GM18873 (cell line): Measurements from ENCODE around the gene PHLDB3.
"Not testable (repeated sequence)": the region's sequence is repeated elsewhere in the genome, so short reads cannot be mapped to it uniquely, and the experiment has no call there.

Experiments
- ATAC-seq: cut with Tn5 transposase; IDR thresholded peaks from one replicate; pipeline ENCODE4 v1.9.1; 2021; ENCODE audit warnings: mild to moderate bottlenecking, moderate library complexity, moderate number of reproducible peaks; ENCODE audit not compliant: unreplicated experiment, low FRiP score

PHLDB3 gene

GRCh38 chr19:43504426-43505185, at the start of gene PHLDB3:
PHLDB3 (minus strand) TSS chr19:43504746; CDS start chr19:43504118, 628 bp downstream.
- ATAC-seq: peak; percentile 9

GRCh38 chr19:43553656-43554055, 49.1 kb upstream of the PHLDB3 start:
- no peak for ATAC-seq

- no peak for ATAC-seq
These were observed 48.1 kb upstream of the PHLDB3 start for GRCh38 chr19:43552616-43553015.

DNA sequence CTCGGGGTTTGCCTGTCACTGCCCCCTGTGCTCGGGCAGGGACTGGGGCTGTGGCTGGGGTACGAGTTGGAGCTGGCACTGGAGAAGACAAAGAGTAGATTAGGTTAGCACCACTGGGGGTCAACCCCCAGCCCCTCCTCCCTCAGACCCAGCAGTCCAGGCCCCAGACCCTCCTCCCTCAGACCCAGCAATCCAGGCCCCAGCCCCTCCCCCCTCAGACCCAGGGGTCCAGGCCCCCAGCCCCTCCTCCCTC, 47.6 kb upstream of the PHLDB3 start:
- no peak for ATAC-seq

GRCh38 chr19:43551399-43552197, 47.1 kb upstream of the PHLDB3 start:
- no peak for ATAC-seq

DNA sequence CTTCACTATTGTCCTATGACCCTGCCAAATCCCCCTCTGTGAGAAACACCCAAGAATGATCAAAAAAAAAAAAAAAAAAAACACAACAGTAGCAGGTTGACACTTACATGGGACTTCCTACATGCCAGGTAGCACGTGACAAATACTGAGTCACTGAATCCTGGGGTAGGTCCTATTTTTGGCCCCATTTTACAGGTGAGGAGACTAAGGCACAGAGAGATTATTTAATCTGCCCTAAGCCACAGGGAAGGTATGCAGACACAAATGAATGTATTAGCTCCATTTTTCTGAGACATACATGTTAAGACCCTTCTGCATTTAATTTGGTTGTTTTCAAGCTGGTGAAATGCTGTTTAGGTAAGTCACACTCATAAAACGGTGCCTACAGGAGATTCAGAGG, 44.2 kb upstream of the PHLDB3 start:
- ATAC-seq: no peak

GRCh38 chr19:43547926-43548325, 43.4 kb upstream of the PHLDB3 start:
- not testable (repeated sequence) for ATAC-seq

- no peak for ATAC-seq
These were observed 42.0 kb upstream of the PHLDB3 start for GRCh38 chr19:43546581-43546980.

GRCh38 chr19:43545981-43546380, 41.4 kb upstream of the PHLDB3 start:
- ATAC-seq: no peak

- ATAC-seq: no peak
These were observed 40.7 kb upstream of the PHLDB3 start for GRCh38 chr19:43545276-43545675.

- ATAC-seq: no peak
These were observed 39.5 kb upstream of the PHLDB3 start for GRCh38 chr19:43544077-43544476.

GRCh38 chr19:43541920-43542650, 37.5 kb upstream of the PHLDB3 start:
- ATAC-seq: no peak

- no peak for ATAC-seq
These were observed 35.8 kb upstream of the PHLDB3 start for GRCh38 chr19:43540381-43540780.

GRCh38 chr19:43538922-43539321, 34.4 kb upstream of the PHLDB3 start:
- ATAC-seq: no peak

DNA sequence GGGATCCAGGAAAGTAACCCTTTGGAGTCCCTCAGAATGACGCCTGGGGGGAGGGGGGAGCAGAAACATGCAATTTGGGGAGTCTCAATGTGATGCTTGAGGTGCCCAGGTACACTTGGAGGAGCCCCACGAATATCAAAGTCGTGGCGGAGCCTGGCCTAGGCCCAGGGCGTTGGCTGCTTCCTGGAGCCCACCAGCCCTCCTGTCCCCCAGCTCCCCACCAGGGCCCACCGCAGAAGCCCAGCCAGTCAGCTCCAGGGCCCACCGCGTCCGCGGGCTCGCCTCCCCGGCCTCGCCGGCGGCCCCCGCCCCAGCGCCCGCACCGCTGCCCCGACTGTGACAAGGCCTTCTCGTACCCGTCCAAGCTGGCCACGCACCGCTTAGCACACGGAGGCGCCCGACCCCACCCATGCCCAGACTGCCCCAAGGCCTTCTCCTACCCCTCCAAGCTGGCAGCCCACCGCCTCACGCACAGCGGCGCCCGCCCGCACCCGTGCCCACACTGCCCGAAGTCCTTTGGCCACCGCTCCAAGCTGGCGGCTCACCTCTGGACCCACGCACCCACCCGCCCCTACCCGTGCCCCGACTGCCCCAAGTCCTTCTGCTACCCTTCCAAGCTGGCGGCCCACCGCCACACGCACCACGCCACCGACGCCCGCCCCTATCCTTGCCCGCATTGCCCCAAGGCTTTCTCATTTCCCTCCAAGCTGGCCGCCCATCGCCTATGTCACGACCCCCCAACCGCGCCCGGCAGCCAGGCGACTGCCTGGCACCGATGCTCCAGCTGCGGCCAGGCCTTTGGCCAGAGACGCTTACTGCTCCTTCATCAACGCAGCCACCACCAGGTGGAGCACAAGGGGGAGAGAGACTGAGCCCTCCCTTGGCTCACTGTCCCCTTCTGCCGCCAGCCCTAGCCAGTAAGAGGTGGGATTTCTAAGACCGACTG, 30.5 kb upstream of the PHLDB3 start:
- no peak for ATAC-seq

GRCh38 chr19:43534305-43534815, 29.8 kb upstream of the PHLDB3 start:
- ATAC-seq: no peak

GRCh38 chr19:43533546-43534304, 29.2 kb upstream of the PHLDB3 start:
- ATAC-seq: peak; percentile 50

DNA sequence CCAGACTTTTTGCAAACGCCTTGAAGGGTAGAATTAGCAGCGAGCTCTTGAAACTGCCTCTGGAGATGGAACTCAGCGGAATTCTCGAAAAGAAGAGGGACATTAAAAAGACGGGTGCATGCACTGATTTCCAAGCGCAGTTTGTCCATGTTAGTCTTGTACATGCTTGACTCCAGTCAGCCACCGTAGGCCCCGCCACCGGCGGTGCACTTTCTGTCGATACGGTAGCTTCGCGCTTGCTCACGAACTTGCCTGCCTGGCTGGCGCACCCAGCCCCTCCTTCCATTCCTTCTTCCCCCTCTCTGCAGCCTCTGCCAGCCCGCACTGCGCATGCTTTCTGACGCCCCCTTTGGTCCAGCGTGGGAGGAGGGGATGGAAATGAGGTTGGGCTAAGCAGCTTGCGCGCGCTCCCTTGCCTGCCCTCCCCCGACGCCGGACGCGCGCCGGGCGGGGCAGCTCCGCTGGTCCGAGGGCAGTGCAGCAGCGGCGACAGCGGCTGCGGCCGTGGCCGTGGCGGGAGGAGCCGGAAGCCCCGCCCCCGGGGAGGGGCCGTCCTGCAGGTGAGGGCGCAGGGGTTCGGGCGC, 28.5 kb upstream of the PHLDB3 start, which contains the start of gene ZNF575:
Gene ZNF575, plus strand, starts transcription at position 227 of the 584 bp plus-strand sequence. CDS start 1,235 bp downstream, outside the sequence.
- peak; percentile 54 for ATAC-seq

- no peak for ATAC-seq
These were observed 28.0 kb upstream of the PHLDB3 start for GRCh38 chr19:43532571-43532961.
